UCSD-AML1 (cell line): ENCODE measurements around the gene APOBR.
"Not testable (repeated sequence)": the region's sequence is repeated elsewhere in the genome, so short reads cannot be mapped to it uniquely, and the experiment has no call there.

ENCODE experiments used
- DNase-seq: peaks from one replicate; lab custom pipeline; 2025; ENCODE audit not compliant: unreplicated experiment; lab: John Stamatoyannopoulos, UW

The APOBR gene

GRCh38 chr16:28494121-28494851, at the start of gene APOBR:
APOBR (plus strand) TSS chr16:28494643; CDS start chr16:28494682, 39 bp downstream.
- DNase-seq = peak; percentile 88

- not testable (repeated sequence) for DNase-seq
Measured at GRCh38 chr16:28446388-28446787, 48.1 kb upstream of the APOBR start.

- not testable (repeated sequence) for DNase-seq
Measured at GRCh38 chr16:28447081-28447480, 47.4 kb upstream of the APOBR start.

- DNase-seq = no peak
Measured at GRCh38 chr16:28473714-28474265, 20.7 kb upstream of the APOBR start.

- DNase-seq = no peak
Measured at GRCh38 chr16:28475221-28475620, 19.2 kb upstream of the APOBR start.

GRCh38 chr16:28477311-28477920, 17.0 kb upstream of the APOBR start:
- no peak for DNase-seq

GRCh38 chr16:28478506-28479180, 15.8 kb upstream of the APOBR start:
- no peak for DNase-seq

- no peak for DNase-seq
Measured at GRCh38 chr16:28482026-28482425, 12.4 kb upstream of the APOBR start.

GRCh38 chr16:28483361-28483760, 11.1 kb upstream of the APOBR start:
- not testable (repeated sequence) for DNase-seq

- DNase-seq = no peak
Measured at GRCh38 chr16:28486266-28486665, 8.2 kb upstream of the APOBR start.

- peak; percentile 46 for DNase-seq
Measured at GRCh38 chr16:28491230-28491969, 3.0 kb upstream of the APOBR start.

- DNase-seq = peak; percentile 89
Measured at GRCh38 chr16:28491970-28492474, 2.4 kb upstream of the APOBR start, which contains the start of gene CLN3. CLN3 (minus strand) TSS chr16:28492074; CDS start chr16:28491759, 315 bp downstream.

GRCh38 chr16:28492511-28492910, 1.9 kb upstream of the APOBR start:
- no peak for DNase-seq

- peak; percentile 51 for DNase-seq
Measured at GRCh38 chr16:28495098-28495793, 803 bp downstream of the APOBR start.

GRCh38 chr16:28495795-28496749, 1.6 kb downstream of the APOBR start:
- DNase-seq = no peak

- DNase-seq = no peak
Measured at GRCh38 chr16:28496844-28497243, 2.4 kb downstream of the APOBR start.

GRCh38 chr16:28497386-28497785, 2.9 kb downstream of the APOBR start:
- DNase-seq = no peak

- no peak for DNase-seq
Measured at GRCh38 chr16:28497861-28498599, 3.6 kb downstream of the APOBR start.
